Kidney (tissue), 14 donors: ENCODE data around the gene HOXC5. TPM values are rescaled to one million over a fixed set of nuclear protein-coding genes. Genes with fewer than 3 reads are reported as not detected.

Experiments
- DNase-seq, 5 donors: peaks; one replicate each; pipeline ENCODE4 v3.0.0-alpha.2; 2013 to 2020
- FAIRE-seq: peaks from 2 replicates; lab custom pipeline; 2012; peaks lifted over from hg19 to GRCh38; lab: Jason Lieb, UNC
- H3K27ac ChIP-seq, 2 donors: one replicate each; pipeline ENCODE4 v1.7.0; 2013; ENCODE audit warnings: low read depth in 2 of 2, low read length in 2 of 2, inconsistent platforms in 1 of 2
- H3K27me3 ChIP-seq: one replicate; pipeline ENCODE4 v1.7.1; 2013; ENCODE audit warnings: low read length, inconsistent platforms; ENCODE audit not compliant: control insufficient read depth, insufficient read depth
- H3K36me3 ChIP-seq, 3 donors: one replicate each; pipeline versions ENCODE4 v1.7.0 to v1.7.1; 2013; ENCODE audit warnings: low read length in 3 of 3, control low read depth in 1 of 3, inconsistent platforms in 1 of 3; ENCODE audit not compliant: insufficient read depth in 3 of 3, control insufficient read depth in 2 of 3
- H3K4me1 ChIP-seq, 3 donors: one replicate each; pipeline versions ENCODE4 v1.7.0 to v1.7.1; 2013; ENCODE audit warnings: low read length in 3 of 3, inconsistent platforms in 1 of 3, low read depth in 1 of 3; ENCODE audit not compliant: control insufficient read depth in 2 of 3, insufficient read depth in 2 of 3
- H3K4me3 ChIP-seq, 3 donors: one replicate each; pipeline versions ENCODE4 v1.7.0 to v1.8.1; 2013; ENCODE audit warnings: low read length in 3 of 3, control low read depth in 1 of 3, inconsistent platforms in 1 of 3
- H3K9ac ChIP-seq, 3 donors: one replicate each; pipeline versions ENCODE4 v1.7.0 to v1.7.1; 2013; ENCODE audit warnings: low read length in 3 of 3, control low read depth in 1 of 3, inconsistent platforms in 1 of 3
- H3K9me3 ChIP-seq, 3 donors: one replicate each; pipeline versions ENCODE4 v1.7.0 to v1.7.1; 2013; ENCODE audit warnings: low read length in 3 of 3, control low read depth in 1 of 3, inconsistent platforms in 1 of 3; ENCODE audit not compliant: control insufficient read depth in 2 of 3, insufficient read depth in 1 of 3
- intact Hi-C: fragments of 100-400 bp; cut with DNase I; formaldehyde crosslinking; loops from one replicate; pipeline ENCODE4 v1.11.1; 2022
- polyA plus RNA-seq: library from polyadenylated mRNA; stranded (reverse); fragments of 350-450 nt; fragmentation: Illumina TruSeq; extraction: RNeasy Lipid Tissue Mini Kit (QIAGEN cat#74804); gene quantifications from one replicate; pipeline ENCODE4 v1.2.3, GENCODE V29; 2014; ENCODE audit warnings: low read depth, low replicate concordance; ENCODE audit not compliant: insufficient read depth
- total RNA-seq: library from RNA; stranded (reverse); fragmentation: NEBNext Ultra II Directional; extraction: Animal tissue kit (Norgen Biotek cat#: 25700); gene quantifications from one replicate; pipeline ENCODE4 v1.2.1, GENCODE V29; 2021
- TF ChIP-seq, protein P1 (sequence below): IDR thresholded peaks from 3 replicates; pipeline ENCODE4 v1.5.1; 2012; ENCODE audit warnings: mild to moderate bottlenecking, moderate library complexity, borderline replicate concordance; ENCODE audit not compliant: insufficient read depth; ENCODE audit errors: extremely low read depth
- donor health status: control.
- donor health status: control.
- donor health status: control.
- donor health status: control.
- donor health status: control.
- donor health status: DM: yes; HTN: yes; CAD: no.
- donor health status: Normal renal cell carcinoma (clear cell type).

HOXC5 gene
- total and polyA plus RNA-seq, 2 donors from 2014 or later = 0.24 to 4.8 TPM

DNA sequence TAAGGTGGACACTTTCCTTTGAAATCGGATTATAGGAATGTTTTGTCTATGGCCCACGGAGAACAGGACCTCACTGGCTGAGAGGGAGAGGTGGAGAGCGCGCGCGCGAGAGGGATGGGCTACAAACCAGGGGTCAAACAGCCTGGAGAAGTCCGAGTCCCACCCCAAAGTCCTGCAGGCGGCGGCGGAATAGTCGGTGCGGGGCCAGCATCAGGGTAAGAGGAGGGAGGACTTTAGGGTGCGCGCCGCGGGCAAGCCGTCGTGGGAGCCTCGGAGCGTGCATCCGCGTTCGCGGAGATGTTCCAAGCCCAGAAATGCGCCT, 27.4 kb upstream of the HOXC5 start:
- Histone ChIP-seq H3K36me3 (no peaks in the 10 kb centered on the region), H3K4me1 (peaks cover 6 to 28% (median 14%) of the 10 kb centered on the region in 3 donors), H3K27ac (peak overlapping the region; percentile 49 to 71), H3K27me3 (peaks cover 4% of the 10 kb centered on the region), H3K4me3 (peak overlapping the region in 1 of 3 donors; percentile 39), H3K9ac (peak overlapping the region in 2 of 3 donors; percentile 41 to 61), H3K9me3 (no peaks in the 10 kb centered on the region)
- FAIRE-seq (no peak), DNase-seq (peak in 4 of 5 donors; percentile 71 to 84 (median 80))
- TF ChIP-seq, protein P1, sequence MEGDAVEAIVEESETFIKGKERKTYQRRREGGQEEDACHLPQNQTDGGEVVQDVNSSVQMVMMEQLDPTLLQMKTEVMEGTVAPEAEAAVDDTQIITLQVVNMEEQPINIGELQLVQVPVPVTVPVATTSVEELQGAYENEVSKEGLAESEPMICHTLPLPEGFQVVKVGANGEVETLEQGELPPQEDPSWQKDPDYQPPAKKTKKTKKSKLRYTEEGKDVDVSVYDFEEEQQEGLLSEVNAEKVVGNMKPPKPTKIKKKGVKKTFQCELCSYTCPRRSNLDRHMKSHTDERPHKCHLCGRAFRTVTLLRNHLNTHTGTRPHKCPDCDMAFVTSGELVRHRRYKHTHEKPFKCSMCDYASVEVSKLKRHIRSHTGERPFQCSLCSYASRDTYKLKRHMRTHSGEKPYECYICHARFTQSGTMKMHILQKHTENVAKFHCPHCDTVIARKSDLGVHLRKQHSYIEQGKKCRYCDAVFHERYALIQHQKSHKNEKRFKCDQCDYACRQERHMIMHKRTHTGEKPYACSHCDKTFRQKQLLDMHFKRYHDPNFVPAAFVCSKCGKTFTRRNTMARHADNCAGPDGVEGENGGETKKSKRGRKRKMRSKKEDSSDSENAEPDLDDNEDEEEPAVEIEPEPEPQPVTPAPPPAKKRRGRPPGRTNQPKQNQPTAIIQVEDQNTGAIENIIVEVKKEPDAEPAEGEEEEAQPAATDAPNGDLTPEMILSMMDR = no peak
- intact Hi-C loops = no loop called here

DNA sequence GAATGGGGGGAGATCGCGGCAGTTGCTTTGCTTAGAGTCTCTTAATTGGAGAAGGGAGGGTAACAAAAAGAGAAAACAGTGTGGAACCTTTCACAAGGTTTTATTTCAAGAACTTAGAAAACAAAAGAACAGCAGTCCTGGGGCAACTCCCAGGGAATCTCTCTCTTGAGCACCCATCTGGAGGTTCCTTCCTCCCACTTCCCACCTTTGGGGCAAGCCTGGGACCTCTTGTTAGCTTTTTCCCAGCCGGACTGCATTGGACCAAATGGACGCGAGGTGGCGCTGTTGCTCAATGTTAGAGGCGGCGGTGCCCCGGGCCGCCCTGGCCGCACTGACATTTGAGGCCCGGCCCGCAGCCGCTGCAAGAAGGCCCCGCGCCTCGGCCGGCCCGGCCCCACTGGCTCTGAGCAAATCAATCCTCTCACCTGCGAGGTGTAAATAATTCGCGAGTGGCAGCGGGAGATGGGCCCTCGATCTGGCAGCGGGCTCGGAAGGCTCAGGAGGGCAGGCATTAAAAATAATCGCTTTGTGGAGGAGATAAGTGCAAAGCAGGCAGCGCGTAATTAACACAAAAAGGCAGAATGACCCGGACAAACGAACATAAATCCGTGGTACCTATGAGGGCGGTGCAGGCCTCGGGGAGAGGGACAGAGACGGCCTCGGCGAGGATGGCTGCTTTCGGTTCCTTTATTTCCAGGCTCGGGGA, 26.8 kb upstream of the HOXC5 start:
- peaks cover 4% of the 10 kb centered on the region for H3K27me3 ChIP-seq
- TF ChIP-seq, protein P1 = peak; percentile 99
- intact Hi-C loops = no loop called here
- no peaks in the 10 kb centered on the region for H3K9me3 ChIP-seq
- no peaks in the 10 kb centered on the region for H3K36me3 ChIP-seq
- FAIRE-seq (no peak), DNase-seq (peak; percentile 95 to 97 (median 96))
- peak overlapping the region; percentile 15 to 73 (median 72) for H3K9ac ChIP-seq
- peaks cover 6 to 26% (median 14%) of the 10 kb centered on the region in 3 donors for H3K4me1 ChIP-seq
- H3K27ac ChIP-seq = peak overlapping the region; percentile 59 to 71
- peak overlapping the region; percentile 39 to 67 (median 60) for H3K4me3 ChIP-seq

DNA sequence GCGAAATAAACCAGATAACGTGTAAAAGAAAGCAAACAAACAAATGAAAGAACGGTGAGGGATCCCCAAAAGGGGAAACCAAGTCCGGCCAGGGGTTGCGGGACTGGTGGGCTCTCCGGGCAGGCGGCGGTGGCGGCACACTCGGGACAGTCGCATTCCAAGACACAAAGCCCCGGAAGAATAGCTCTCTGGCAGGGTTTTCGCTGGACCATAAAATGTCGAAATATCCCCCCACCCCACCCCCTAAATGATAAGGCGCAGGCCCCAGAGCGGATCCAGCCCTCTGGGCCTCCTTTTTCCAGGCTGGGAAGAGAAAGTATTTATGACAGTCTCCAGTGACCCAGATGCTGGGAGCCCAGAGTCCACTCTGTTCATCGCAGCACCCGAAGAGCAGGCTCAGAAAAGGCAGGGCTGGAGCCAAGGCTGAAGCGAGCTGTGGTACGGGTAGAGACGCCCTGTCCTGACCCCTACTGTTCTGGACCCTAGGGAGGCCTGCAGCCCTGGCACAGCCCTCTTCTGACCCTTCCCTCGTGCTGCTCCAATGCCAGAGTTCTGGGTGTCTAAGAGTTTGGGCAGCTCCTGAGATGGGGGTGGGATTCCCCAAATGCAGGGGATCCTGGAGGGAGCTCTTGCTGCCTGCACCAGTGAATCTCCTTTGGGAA, 26.2 kb upstream of the HOXC5 start:
- intact Hi-C loops = no loop called here

More for the DNA sequence above, 26.2 kb upstream of the HOXC5 start:
- Histone ChIP-seq H3K4me3 (peak overlapping the region; percentile 39 to 67 (median 60)), H3K9me3 (no peaks in the 10 kb centered on the region), H3K9ac (peak overlapping the region in 2 of 3 donors; percentile 72 to 73), H3K36me3 (no peaks in the 10 kb centered on the region), H3K27me3 (peaks cover 4% of the 10 kb centered on the region), H3K4me1 (peaks cover 6 to 23% (median 11%) of the 10 kb centered on the region in 3 donors), H3K27ac (peak overlapping the region; percentile 55 to 59)
- TF ChIP-seq, protein P1 = no peak
- DNase-seq = peak in 2 of 5 donors; percentile 68 to 89
- FAIRE-seq = no peak
